ENCODE results near the gene DCAF16. TPM values are rescaled to one million over a fixed set of nuclear protein-coding genes. Genes with fewer than 3 reads are reported as not detected.

The DCAF16 gene
- 12.4 and 22.0 TPM in 2 replicates for total RNA-seq

GRCh38 chr4:17810260-17811077, at the start of gene DCAF16, which contains the start of gene NCAPG:
Gene DCAF16 (minus strand): TSS chr4:17810757. CDS start chr4:17804141, 6,616 bp downstream.
Gene NCAPG (plus strand): TSS chr4:17810979. CDS start chr4:17811078, 99 bp downstream.

GRCh38 chr4:17781300-17782287, 29.0 kb downstream of the DCAF16 start, which contains the start of gene FAM184B:
Gene FAM184B (minus strand): TSS chr4:17781621. CDS start chr4:17781299, 322 bp downstream.

Other genes starting within 250 kb of the DCAF16 start
- gene LAP3, start 233.6 kb downstream of the DCAF16 start, total RNA-seq: 80.5 and 83.3 TPM in 2 replicates
- gene MED28, start 196.1 kb downstream of the DCAF16 start, total RNA-seq: 4.3 and 8.7 TPM in 2 replicates
- gene FAM184B, start 29.1 kb downstream of the DCAF16 start, total RNA-seq: not detected in 2 replicates
- gene NCAPG, start 222 bp upstream of the DCAF16 start, total RNA-seq: 17.9 and 24.8 TPM in 2 replicates
- 4.0 and 35.1 TPM in 2 replicates for gene LCORL, start 211.0 kb upstream of the DCAF16 start, total RNA-seq

Measured in myometrial cell (primary cell).